Measurements from ENCODE around the gene PRSS27.
"Not testable (repeated sequence)": the region's sequence is repeated elsewhere in the genome, so short reads cannot be mapped to it uniquely, and the experiment has no call there.

Gene PRSS27

DNA sequence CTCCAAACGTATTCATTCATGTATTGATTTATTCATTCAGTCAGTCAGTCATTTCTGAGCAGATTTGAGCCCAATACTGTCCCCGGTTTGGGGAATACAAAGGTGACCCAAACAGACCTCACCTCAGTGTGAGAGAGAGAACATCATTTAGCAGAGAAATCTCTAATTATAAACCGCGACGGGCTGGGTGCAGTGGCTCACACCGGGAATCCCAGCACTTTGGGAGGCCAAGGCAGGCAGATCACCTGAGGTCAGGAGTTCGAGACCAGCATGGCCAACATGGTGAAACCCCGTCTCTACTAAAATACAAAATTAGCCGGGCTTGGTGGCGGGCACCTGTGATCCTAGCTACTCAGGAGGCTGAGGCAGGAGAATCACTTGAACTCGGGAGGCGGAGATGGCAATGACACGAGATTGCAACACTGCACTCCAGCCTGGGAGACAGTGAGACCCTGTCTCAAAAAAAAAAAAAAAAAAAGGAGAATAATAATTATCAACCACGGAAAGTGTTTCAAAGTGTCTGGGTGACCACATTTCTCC, 1.7 kb upstream of the PRSS27 start:
- DNase-seq, result not testable (repeated sequence)

- peak; percentile 77 for DNase-seq
Observed at GRCh38 chr16:2720719-2721633, 952 bp upstream of the PRSS27 start.

- no peak for DNase-seq
Observed at GRCh38 chr16:2719328-2720063, 528 bp downstream of the PRSS27 start.

DNA sequence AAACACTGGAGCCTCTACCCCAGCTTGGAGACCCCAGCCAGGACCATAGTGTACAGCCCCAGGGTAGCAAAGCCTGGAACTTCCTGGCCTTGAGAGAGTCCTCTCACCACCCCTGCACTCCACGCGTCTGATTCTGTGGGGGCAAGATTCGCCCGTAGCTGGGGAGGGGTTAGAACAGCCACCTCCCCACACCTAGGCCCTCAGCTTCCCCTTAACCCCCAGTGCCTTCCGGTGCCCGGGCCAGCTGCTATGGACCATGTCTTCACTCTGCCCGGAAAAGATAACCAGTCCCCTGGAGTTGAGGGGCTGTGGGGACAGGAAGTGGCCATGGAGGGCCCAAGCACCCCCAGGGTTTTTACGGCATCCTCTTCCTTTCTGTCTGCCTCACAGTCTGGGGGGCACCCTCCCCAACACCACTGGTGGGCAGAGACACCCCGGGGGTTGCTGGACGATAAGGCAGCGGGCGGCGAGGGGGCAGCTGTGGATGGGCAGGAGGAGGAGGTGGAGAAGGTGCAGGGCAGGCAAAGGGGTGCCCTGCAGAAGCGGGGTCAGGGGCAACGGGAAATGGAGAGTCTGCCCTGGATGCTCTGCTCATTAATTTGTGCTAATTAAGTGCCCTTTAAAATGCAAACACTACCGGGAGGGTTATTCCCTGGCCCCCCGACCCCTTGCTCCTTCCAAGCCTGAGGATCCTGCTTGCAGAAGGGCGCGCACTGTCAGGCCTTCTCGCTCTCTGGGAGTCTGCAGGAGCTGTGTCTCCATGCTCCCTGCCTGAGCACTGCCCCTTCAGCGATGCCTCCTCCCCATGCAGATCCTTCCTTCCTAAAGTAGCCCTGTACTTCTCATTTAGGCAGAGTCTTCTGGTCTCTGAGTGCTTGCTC, 2.4 kb downstream of the PRSS27 start:
- DNase-seq, result no peak

DNA sequence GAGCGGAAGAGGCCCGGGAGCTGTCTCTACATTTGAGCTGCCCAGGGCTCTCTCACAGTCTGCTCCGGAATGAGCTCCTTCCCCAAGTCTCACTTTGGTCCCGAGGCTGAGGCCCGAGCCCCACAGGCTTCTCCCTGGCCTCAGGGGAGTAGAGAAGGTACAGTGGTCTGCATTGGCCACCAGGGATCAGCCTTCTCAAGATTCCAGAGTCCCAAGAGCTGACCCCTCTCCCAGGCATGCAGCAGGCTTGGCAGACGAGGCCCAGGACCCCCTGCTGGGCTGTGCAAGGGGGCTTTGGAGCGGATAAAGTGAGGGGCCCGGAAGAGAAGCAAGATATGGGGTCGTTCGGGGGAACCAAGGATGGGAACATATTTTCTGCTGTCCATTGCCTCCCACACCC, 3.1 kb downstream of the PRSS27 start:
- DNase-seq, result no peak

DNA sequence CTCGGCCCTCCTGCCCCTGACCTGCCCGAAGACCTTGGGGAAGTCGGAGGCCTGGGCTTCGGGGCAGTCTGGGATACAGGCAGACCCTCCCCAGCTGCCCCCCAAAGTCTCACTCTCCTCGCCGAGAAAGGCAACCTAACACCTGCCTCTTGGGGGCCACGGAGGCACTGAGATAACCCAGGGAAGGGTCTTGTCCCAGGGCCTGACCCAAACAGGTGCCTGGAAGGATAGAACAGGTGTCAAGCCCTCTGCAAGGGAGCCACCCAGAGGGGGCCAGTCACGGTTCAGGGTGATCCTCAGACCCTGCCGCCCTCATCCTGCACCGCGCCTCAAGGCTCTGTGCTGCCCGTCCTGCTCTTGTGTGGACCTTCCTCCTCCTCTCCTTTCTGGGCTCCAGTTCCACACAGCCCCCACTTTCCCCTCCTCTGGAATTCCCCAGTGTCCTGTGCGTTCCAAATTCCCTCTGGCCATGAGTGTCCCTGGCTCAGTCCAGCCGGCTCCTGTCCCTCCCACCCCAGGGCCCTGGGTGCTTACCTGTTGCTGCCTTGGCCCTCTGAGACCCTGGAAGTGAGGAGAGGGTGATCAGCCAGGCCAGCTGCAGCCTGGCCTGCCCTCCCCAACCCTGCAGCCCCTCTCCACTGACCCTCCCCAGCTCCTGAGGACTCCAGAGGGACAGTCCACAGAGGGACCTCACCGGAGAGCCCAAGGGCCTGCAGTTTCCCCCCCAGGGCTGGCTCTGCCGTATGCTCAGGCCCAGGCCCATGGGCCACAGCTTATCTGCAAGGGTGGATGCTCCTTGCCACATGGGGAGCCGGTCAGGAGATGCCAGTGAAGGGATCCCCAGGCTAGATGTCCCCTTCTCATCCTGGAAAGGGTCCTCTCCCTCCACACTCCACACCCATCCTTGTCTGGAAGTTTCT, 3.8 kb downstream of the PRSS27 start:
- no peak for DNase-seq

GRCh38 chr16:2715519-2715918, 4.5 kb downstream of the PRSS27 start:
- no peak for DNase-seq

DNA sequence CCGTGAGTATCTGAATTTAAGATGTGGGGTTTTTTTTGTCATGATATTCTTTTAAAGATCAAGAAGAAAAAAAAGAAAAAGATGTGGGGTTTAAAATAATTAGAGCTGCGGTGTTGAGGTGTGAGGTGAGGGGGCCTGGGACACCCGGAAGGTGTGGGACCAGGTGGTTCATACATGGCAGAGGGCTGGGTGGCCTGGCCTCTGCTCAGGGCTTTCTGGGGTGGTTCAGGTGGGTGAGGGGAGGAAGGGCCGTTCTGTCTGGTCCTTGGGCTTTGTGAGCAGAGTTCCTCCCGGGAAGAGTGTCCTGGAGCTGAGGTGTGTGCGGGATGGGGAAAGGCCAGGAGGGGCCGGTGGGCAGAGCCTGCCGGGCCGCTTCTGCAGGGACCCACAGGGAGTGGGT, 5.0 kb downstream of the PRSS27 start:
- DNase-seq, result no peak

DNA sequence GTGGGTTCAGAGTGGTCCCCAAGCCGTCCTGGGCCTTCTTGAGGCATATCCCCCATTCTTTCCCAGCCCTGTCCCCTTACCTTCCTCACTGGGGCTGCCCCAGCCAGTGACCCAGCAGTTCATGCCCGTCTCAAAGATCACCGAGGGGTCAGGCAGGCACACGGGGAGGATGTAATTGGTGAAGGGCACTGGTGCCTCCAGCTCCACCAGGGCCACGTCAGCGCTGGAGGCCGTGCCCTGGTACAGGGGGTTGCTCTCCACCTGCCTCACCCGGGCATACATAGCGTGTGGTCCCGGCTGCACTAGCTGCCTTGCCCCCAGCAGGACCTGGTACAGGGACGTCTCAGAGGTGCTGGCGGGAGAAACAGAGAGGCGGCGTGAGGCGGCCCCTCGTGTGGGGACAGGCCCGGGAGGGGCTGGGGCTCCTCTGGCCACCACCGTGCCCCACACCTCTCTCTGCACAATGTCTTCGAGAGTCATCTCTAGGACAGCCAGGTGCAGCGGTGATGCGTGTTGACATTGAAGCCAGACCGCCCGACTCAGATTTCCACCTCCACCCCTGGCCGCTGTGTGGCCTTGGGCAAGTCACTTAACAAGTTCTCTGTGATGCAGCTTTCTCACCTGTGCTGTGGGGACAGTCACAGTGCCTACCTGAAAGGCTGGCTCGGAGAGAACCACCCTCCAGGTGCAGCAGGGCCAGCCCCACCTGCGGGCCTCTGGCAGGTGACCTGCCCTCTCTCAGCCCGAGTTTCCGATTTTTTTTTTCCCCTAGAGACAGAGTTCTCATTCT, 5.8 kb downstream of the PRSS27 start:
- DNase-seq, result no peak

- DNase-seq, result no peak
Observed at GRCh38 chr16:2713523-2713922, 6.5 kb downstream of the PRSS27 start.

DNA sequence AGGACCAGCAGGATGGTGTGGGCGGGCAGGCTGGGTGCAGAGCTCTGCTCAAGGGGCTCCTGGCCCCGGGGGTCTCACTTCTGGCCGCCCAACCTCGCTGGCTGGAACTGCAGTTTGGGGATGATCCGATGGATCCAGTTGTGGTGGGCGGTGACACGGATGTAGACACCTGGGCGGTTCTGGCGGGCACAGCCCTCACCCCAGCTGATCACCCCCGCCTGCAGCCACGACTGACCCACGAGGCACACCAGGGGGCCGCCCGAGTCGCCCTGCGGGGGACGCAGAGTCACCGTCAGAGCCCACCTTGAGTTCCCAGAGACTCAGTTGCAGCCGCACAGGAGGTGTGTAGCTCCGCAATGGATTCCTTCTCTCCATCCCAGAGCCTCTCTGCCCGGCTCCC, 7.5 kb downstream of the PRSS27 start:
- no peak for DNase-seq

DNA sequence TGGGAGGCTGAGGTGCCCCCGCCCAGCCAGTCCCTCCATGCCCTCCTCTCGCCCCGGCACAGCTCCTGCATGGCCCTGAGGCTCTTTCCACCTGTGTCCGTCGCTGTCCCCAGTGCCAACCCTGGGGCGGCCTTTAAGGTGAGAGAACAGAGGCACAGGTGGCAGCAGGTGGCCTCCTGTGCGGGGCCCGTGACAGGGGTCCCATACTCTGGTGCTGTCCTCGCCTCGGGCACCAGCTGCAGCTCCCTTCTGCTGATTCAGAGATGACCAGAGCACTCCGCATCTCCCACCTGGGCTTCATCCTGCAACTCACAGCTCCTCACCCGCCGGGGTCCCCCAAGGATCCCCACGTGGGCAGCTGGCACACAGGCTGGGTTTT, 8.0 kb downstream of the PRSS27 start:
- no peak for DNase-seq

DNA sequence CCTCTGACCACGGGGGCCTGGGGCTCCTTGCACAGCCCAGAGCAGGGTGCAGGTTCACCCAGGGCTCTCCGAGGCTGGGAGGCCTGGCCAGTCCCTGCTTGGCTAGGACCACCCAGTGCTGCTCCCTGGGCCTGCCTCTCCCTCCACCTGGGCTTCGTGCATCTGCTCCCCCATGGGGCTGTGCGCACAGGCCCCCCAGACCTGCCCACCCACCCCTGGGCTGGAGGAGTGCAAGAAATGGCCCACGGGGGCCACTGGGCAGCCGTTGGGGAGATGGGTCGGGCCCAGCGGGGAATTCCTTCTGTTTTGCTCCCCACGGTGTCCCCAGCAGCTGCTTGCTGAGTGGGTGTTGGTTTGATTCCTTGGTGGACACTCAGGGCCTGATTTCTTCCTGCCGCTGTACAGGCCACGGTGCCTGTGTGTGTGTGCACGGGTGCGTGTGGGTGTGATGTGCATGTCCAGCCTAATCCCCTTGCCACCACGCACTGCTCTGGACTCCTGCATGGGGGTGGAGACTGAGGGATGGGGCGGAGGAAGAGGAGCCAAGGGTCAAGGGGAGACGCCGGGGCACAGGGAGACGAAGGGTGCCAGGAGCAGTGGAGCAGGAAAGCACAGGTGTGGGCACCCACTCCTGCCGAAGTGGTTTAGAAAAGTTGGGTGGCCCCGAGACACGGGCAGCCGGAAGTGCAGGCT, 8.5 kb downstream of the PRSS27 start:
- DNase-seq, result no peak

- no peak for DNase-seq
Observed at GRCh38 chr16:2710711-2711231, 9.3 kb downstream of the PRSS27 start.

DNA sequence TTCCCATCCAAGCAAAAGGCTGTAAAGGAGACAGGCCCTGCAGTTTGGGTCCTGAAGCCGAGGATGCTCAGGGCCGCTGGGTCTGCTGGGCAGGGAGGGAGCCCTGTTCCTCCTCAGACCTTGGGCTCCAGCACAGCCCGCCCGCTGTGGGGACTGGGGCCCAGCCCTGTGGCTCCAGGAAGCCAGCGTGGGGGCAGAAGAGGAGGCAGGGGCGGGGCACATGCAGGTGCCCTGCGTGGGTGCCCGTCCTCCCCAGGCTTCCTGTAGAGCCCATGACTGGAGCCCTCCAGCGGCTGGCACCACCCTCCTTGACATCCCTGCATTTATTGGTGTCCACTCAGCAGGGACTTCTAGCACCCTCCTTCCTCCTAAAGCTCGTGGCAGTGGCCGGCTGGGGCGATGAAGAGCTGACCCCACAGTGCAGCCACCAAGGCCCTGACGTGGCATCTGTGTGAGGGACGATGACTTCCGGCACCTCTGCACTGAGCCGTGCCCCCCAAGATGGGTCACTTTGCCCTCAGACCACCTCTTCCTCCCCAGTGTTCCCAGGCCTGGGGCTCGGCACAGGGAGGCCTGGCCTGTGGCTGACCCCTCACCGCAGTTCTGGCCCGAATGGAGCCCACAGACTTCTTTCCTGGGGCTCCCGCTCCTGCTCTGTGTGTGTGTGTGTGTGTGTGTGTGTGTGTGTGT, 9.9 kb downstream of the PRSS27 start:
- DNase-seq, result no peak

GRCh38 chr16:2709588-2709984, 10.4 kb downstream of the PRSS27 start:
- no peak for DNase-seq

DNA sequence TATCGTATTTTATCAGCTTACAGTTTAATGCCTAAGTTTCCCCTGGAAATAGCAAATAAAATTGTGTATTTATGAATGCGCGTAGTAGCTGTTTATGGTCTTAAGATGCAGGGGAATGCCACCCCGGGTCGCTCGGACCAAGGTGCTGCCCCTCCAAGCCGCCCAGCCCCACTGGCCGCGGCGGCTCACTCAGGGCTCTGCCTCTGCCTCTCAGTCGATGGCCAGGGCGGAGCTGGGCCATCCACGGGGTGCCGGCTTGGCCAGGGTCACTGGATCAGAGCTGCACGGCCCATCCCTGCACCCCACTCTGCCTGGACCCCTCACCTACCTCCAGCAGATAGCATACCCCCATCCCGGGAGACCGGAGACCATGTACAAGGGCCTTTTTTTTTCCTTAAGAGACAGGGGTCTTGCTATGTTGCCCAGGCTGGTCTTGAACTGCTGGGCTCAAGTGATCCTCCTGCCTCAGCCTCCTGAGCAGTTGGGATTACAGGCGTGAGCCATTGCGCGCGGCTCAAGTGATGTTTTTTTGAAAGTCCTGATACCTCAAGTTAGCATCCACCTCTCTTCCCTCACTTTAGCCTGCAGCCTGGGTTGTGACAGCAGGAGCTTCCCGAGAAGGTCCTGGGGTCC, 11.0 kb downstream of the PRSS27 start:
- no peak for DNase-seq

DNA sequence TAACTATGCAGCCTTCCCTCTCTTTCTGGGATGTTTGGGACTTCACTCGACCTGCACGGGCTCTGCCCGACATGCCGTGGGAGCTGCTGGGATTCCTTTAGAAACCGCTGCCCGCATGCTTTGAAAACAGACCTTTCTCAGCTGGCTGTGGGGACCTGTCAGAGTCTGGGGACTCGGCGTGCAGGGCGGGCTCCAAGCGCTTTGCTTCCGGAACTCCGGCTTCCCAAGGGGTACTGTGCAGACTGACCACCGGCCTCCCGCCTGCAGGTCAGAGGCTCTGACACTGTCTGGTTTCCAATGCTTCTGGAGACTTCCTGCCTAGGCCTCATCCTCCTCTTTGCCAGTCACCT, 11.8 kb downstream of the PRSS27 start:
- DNase-seq, result no peak

Measured in NCI-H226 (cell line).